ENCODE data around the gene TNRC6C. TPM values are rescaled to one million over a fixed set of nuclear protein-coding genes. Genes with fewer than 3 reads are reported as not detected.

The TNRC6C gene
- total RNA-seq, 2 experiments from 2014 or later = 50.7 to 57.3 TPM

DNA sequence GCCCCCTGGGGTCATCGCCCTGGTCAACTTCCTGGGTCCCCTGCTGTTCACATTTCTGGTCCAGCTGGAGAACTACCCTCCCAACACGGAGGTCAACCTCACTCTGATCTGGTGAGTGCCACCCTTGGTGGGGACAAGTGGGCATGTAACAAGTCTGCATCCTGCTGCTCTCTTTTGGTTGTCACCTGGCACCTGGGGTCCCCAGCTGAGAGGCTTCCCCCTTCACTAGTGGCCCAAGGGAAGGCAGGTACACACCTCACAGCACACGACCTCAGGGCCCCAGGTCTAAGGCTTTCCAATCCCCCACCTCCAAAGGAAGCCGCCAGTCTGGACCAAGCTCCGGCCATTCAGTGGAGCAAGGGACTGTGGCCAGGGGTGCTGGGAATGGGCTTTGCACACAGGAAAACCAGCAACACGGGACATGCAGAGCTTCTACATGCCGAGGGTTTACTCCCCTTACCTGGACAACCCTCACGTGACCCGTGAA is 176.4 kb downstream of the TNRC6C start:
- Histone ChIP-seq H3K9me3 (ENCODE audit: control insufficient read depth in 1 of 2, insufficient read depth in 1 of 2, low read length in 2 of 2) (no peaks in the 10 kb centered on the region), H3K4me1 (ENCODE audit: insufficient read depth, low read length) (peaks cover 90% of the 10 kb centered on the region), H3K27ac (ENCODE audit: low read depth in 1 of 2, low read length in 2 of 2) (peak overlapping the region in 1 of 2 donors; percentile 22), H3K36me3 (ENCODE audit: insufficient read depth, low read length) (peaks cover 79% of the 10 kb centered on the region), H3K4me3 (ENCODE audit: low read length) (no peak overlapping the region), H3K27me3 (ENCODE audit: control insufficient read depth in 1 of 2, insufficient read depth in 2 of 2, low read length in 2 of 2) (no peaks in the 10 kb centered on the region)
- Mint-ChIP-seq H3K4me3 (peak overlapping the region; percentile 72), H3K27me3 (no peaks in the 10 kb centered on the region), H3K9me3 (no peaks in the 10 kb centered on the region), H3K4me1 (ENCODE audit: low read depth) (peaks cover 78% of the 10 kb centered on the region), H3K27ac (peak overlapping the region; percentile 81), H3K36me3 (ENCODE audit: low read depth) (peaks cover 84% of the 10 kb centered on the region)
- intact Hi-C loops (cut with DNase I, micrococcal nuclease) = loop anchor here (1.0 to 10.0 kb wide), 9 partner anchors 14 to 690 kb away; partner anchors contain the start of gene SYNGR2 (in 1 of the 2)
- POLR2A ChIA-PET = interaction anchor here (1.0 to 16.9 kb wide), 11 partner anchors 8 to 116 kb away, joined by 3 to 766 read pairs (median 7); partner anchors contain the start of genes TMC6 and TMC8
- CTCF ChIA-PET = interaction anchor here (1.0 to 7.4 kb wide), 8 partner anchors 10 to 225 kb away, joined by 3 to 49 read pairs (median 8); partner anchors contain the start of gene SOCS3
- no peak for ATAC-seq (ENCODE audit: poor library complexity)
- TF ChIP-seq, protein P1, sequence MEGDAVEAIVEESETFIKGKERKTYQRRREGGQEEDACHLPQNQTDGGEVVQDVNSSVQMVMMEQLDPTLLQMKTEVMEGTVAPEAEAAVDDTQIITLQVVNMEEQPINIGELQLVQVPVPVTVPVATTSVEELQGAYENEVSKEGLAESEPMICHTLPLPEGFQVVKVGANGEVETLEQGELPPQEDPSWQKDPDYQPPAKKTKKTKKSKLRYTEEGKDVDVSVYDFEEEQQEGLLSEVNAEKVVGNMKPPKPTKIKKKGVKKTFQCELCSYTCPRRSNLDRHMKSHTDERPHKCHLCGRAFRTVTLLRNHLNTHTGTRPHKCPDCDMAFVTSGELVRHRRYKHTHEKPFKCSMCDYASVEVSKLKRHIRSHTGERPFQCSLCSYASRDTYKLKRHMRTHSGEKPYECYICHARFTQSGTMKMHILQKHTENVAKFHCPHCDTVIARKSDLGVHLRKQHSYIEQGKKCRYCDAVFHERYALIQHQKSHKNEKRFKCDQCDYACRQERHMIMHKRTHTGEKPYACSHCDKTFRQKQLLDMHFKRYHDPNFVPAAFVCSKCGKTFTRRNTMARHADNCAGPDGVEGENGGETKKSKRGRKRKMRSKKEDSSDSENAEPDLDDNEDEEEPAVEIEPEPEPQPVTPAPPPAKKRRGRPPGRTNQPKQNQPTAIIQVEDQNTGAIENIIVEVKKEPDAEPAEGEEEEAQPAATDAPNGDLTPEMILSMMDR (IDR thresholded peaks at IDR 0.05) = no peak
- no peak for DNase-seq

DNA sequence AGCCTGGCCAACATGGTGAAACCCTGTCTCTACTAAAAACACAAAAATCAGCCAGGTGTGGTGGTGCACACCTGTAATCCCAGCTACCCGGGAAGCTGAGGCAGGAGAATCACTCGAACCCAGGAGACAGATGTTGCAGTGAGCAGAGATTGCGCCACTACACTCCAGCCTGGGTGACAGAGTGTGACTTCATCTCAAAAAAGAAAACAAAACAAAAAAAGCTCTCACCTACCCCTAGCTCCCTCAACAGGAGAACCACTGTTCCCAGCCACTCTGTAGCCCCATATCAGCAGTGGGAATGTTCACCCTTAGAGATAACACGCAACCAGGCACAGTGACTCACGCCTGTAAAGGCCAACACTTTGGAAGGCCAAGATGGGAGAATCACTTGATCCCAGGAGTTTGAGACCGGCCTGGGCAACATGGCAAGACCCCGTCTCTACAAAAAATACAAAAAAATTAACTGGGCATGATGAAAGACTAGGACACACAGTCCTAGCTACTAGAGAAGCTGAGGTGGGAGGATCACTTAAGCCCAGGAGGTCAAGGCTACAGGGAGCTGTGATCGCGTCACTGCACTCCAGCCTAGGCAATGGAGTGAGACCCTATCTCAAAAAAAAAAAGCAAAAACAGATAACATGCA is 177.5 kb downstream of the TNRC6C start:
- ChIA-PET POLR2A (interaction anchor here (0.7 to 16.9 kb wide), 7 partner anchors 11 to 976 kb away, joined by 3 to 766 read pairs (median 4); partner anchors contain the start of genes TMC6 and TMC8), CTCF (interaction anchor here (0.5 to 7.4 kb wide), 7 partner anchors 9 to 728 kb away, joined by 3 to 49 read pairs (median 3); partner anchors contain the start of gene SOCS3)
- DNase-seq (no peak), ATAC-seq (ENCODE audit: poor library complexity) (no peak)
- TF ChIP-seq, protein P1 (IDR thresholded peaks at IDR 0.05) = no peak
- Histone ChIP-seq H3K36me3 (ENCODE audit: insufficient read depth, low read length) (peaks cover 82% of the 10 kb centered on the region), H3K27me3 (ENCODE audit: control insufficient read depth in 1 of 2, insufficient read depth in 2 of 2, low read length in 2 of 2) (no peaks in the 10 kb centered on the region), H3K4me3 (ENCODE audit: low read length) (no peak overlapping the region), H3K9me3 (ENCODE audit: control insufficient read depth in 1 of 2, insufficient read depth in 1 of 2, low read length in 2 of 2) (no peaks in the 10 kb centered on the region), H3K4me1 (ENCODE audit: insufficient read depth, low read length) (peaks cover 94% of the 10 kb centered on the region), H3K27ac (ENCODE audit: low read depth in 1 of 2, low read length in 2 of 2) (peak overlapping the region in 1 of 2 donors; percentile 17)
- Mint-ChIP-seq H3K27me3 (no peaks in the 10 kb centered on the region), H3K27ac (peak overlapping the region; percentile 81), H3K4me3 (peak overlapping the region; percentile 72), H3K9me3 (no peaks in the 10 kb centered on the region), H3K4me1 (ENCODE audit: low read depth) (peaks cover 74% of the 10 kb centered on the region), H3K36me3 (ENCODE audit: low read depth) (peaks cover 80% of the 10 kb centered on the region)
- intact Hi-C loops (cut with DNase I, micrococcal nuclease) = loop anchor here (2.0 to 10.0 kb wide), 2 partner anchors 41 to 691 kb away; no protein-coding TSS in a partner anchor

DNA sequence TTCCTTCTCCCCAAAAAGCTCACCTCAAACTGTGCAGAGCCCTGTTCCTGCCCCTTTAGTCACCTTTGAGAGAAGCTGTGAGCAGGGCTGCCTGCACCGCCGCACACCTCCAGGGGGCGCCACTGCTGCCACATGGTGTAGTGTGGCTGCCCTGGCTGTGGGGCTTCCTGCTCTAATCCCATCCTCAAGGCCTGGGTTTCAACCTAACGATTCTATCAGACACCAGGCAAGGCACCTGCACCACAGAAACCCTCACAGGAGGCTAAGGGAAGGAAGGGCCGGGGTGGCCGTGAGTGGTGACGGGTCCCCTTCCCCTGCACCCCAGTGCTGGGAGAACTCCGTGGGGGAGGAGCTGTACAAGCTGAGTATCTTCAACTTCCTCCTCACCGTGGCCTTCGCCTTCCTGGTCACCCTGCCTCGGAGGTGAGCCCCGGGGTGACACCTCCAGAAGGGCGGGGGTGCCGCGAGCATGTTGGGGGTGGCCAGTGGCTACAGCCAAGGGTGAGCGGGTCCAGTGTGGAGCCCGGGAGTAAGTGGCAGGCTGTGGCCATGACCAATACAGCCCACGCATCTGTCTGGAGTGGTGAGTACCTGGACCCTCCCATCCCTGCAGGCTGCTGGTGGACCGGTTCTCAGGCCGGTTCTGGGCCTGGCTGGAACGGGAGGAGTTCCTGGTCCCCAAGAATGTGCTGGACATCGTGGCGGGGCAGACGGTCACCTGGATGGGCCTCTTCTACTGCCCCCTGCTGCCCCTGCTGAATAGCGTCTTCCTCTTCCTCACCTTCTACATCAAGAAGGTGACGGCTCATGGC is 179.1 kb downstream of the TNRC6C start:
- Mint-ChIP-seq H3K27ac (peak overlapping the region; percentile 81), H3K27me3 (no peaks in the 10 kb centered on the region), H3K4me1 (ENCODE audit: low read depth) (peaks cover 86% of the 10 kb centered on the region), H3K36me3 (ENCODE audit: low read depth) (peaks cover 86% of the 10 kb centered on the region), H3K4me3 (peak overlapping the region; percentile 86), H3K9me3 (no peaks in the 10 kb centered on the region)
- intact Hi-C loops (cut with DNase I, micrococcal nuclease) = loop anchor here in 1 of 2 experiments (10.0 kb wide), 1 partner anchor 693 kb away; no protein-coding TSS in a partner anchor
- TF ChIP-seq, protein P1 (IDR thresholded peaks at IDR 0.05) = peak; percentile 67
- peak in 9 of 14 experiments; percentile 40 to 77 (median 57) for DNase-seq
- no peak overlapping the region for H3K4me3 ChIP-seq (ENCODE audit: low read length)
- ATAC-seq (ENCODE audit: poor library complexity) = no peak
- CTCF ChIA-PET = interaction anchor here (0.9 to 7.4 kb wide), 10 partner anchors 10 to 181 kb away, joined by 3 to 49 read pairs (median 4); no protein-coding TSS in a partner anchor
- peaks cover 90% of the 10 kb centered on the region for H3K36me3 ChIP-seq (ENCODE audit: insufficient read depth, low read length)
- POLR2A ChIA-PET = interaction anchor here (0.6 to 16.9 kb wide), 5 partner anchors 12 to 45 kb away, joined by 3 to 766 read pairs (median 32); partner anchors contain the start of genes TMC6 and TMC8
- no peaks in the 10 kb centered on the region for H3K9me3 ChIP-seq (ENCODE audit: control insufficient read depth in 1 of 2, insufficient read depth in 1 of 2, low read length in 2 of 2)
- H3K4me1 ChIP-seq (ENCODE audit: insufficient read depth, low read length) = peaks cover 100% of the 10 kb centered on the region
- no peaks in the 10 kb centered on the region for H3K27me3 ChIP-seq (ENCODE audit: control insufficient read depth in 1 of 2, insufficient read depth in 2 of 2, low read length in 2 of 2)
- peak overlapping the region; percentile 47 to 55 for H3K27ac ChIP-seq (ENCODE audit: low read depth in 1 of 2, low read length in 2 of 2)

All from CD4-positive, alpha-beta T cell (primary cell).